Mesothelial cell of epicardium (in vitro differentiated cells): ENCODE data around the gene CTH. TPM values are rescaled to one million over a fixed set of nuclear protein-coding genes. Genes with fewer than 3 reads are reported as not detected.
"Not testable (repeated sequence)": the region's sequence is repeated elsewhere in the genome, so short reads cannot be mapped to it uniquely, and the experiment has no call there.

Source experiments
- DNase-seq, 2 experiments: peaks; one replicate each; pipeline ENCODE4 v3.0.0; 2021; ENCODE audit warnings: low spot score in 2 of 2; ENCODE audit not compliant: unreplicated experiment in 2 of 2
- H3K27ac Mint-ChIP-seq: 2 replicates; pipeline ENCODE4 v1.8.0; 2021; ENCODE audit warnings: mixed read lengths
- H3K27me3 Mint-ChIP-seq: 2 replicates; pipeline ENCODE4 v1.8.0; 2021; ENCODE audit warnings: low read depth, mixed read lengths
- H3K36me3 Mint-ChIP-seq: 2 replicates; pipeline ENCODE4 v1.8.0; 2021; ENCODE audit warnings: mixed read lengths
- H3K4me1 Mint-ChIP-seq: 2 replicates; pipeline ENCODE4 v1.8.0; 2021; ENCODE audit warnings: mixed read lengths
- H3K4me3 Mint-ChIP-seq: 2 replicates; pipeline ENCODE4 v1.8.0; 2021; ENCODE audit warnings: mild to moderate bottlenecking, moderate library complexity, mixed read lengths
- H3K9me3 Mint-ChIP-seq: 2 replicates; pipeline ENCODE4 v1.8.0; 2021; ENCODE audit warnings: mixed read lengths
- CTCF ChIP-seq: fragments of 200-600 bp; sonication (generic); IDR thresholded peaks from one replicate; pipeline ENCODE4 v1.5.0; 2021; ENCODE audit warnings: antibody characterized with exemption; ENCODE audit not compliant: unreplicated experiment
- total RNA-seq: library from RNA; stranded (reverse); gene quantifications from 3 replicates; pipeline ENCODE4 v1.2.1, GENCODE V29; 2021

The CTH gene
- total RNA-seq, 1 donor from 2014 or later, result 4.8 TPM

DNA sequence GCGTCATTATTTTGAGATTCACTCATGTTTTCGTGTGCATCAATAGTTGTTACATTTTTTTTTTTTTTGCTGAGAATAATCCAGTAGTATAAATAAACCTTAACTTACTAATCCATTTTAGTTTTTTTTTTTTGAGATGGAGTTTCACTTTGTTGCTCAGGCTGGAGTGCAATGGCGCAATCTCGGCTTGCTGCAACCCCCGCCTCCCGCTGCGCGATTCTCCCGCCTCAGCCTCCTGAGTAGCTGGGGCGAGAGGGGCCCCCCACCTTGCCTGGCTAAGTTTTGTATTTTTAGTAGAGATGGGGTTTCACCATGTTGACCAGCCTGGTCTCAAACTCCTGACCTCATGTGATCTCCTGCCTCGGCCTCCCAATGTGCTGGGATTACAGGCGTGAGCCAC is 66.0 kb downstream of the CTH start:
- H3K27me3 Mint-ChIP-seq, result no peaks in the 10 kb centered on the region
- no peaks in the 10 kb centered on the region for H3K36me3 Mint-ChIP-seq
- TF ChIP-seq CTCF, result no peak

DNA sequence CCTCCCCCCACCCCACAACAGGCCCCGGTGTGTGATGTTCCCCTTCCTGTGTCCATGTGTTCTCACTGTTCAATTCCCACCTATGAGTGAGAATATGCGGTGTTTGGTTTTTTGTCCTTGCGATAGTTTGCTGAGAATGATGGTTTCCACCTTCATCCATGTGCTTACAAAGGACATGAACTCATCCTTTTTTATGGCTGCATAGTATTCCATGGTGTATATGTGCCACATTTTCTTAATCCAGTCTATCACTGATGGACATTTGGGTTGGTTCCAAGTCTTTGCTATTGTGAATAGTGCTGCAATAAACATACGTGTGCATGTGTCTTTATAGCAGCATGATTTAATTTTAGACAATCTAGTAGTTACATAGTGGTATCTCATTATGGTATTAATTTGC is 66.8 kb downstream of the CTH start:
- H3K4me1 Mint-ChIP-seq, H3K36me3 Mint-ChIP-seq, H3K27ac Mint-ChIP-seq, DNase-seq, H3K27me3 Mint-ChIP-seq, H3K4me3 Mint-ChIP-seq: not testable (repeated sequence)
- peaks cover 14% of the 10 kb centered on the region for H3K9me3 Mint-ChIP-seq

More for the DNA sequence above, 66.0 kb downstream of the CTH start:
- Mint-ChIP-seq H3K9me3 (peaks cover 15% of the 10 kb centered on the region), H3K27ac (no peak overlapping the region), H3K4me3 (no peak overlapping the region), H3K4me1 (peaks cover 4% of the 10 kb centered on the region)
- no peak for DNase-seq

DNA sequence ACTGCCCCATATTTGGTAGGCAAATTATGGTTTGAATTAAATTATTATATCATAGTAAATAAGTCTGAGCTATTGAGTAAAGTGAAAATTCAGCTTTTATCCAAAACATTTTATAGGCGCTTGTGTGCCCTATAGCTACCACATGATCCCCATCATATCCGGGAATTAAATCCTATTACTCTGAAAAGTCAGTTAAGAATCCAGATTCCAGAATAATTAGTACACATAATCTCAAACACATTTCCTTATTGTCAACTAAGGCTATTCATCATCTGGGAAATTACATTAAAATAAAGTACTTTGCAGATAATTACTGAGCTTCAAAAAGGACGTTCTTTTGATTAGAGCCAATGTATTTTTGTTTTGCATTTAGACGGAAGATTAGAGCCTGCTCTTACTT is 72.3 kb downstream of the CTH start:
- H3K27me3 Mint-ChIP-seq, result no peaks in the 10 kb centered on the region
- no peak for TF ChIP-seq CTCF
- H3K27ac Mint-ChIP-seq, result no peak overlapping the region
- peaks cover 3% of the 10 kb centered on the region for H3K9me3 Mint-ChIP-seq
- H3K4me3 Mint-ChIP-seq, result no peak overlapping the region
- peaks cover 7% of the 10 kb centered on the region for H3K4me1 Mint-ChIP-seq
- H3K36me3 Mint-ChIP-seq, result no peaks in the 10 kb centered on the region
- no peak for DNase-seq

GRCh38 chr1:70485624-70486023 is 74.6 kb downstream of the CTH start:
- Mint-ChIP-seq H3K4me1 (peaks cover 3% of the 10 kb centered on the region), H3K27me3 (no peaks in the 10 kb centered on the region), H3K9me3 (peaks cover 11% of the 10 kb centered on the region), H3K4me3 (no peak overlapping the region), H3K27ac (no peak overlapping the region), H3K36me3 (no peaks in the 10 kb centered on the region)
- no peak for DNase-seq
- TF ChIP-seq CTCF, result no peak

- H3K27me3 Mint-ChIP-seq, result no peaks in the 10 kb centered on the region
- peaks cover 2% of the 10 kb centered on the region for H3K36me3 Mint-ChIP-seq
- H3K9me3 Mint-ChIP-seq, result peaks cover 23% of the 10 kb centered on the region
- no peak for DNase-seq
- H3K4me3 Mint-ChIP-seq, result no peak overlapping the region
- TF ChIP-seq CTCF, result no peak
- H3K4me1 Mint-ChIP-seq, result peaks cover 3% of the 10 kb centered on the region
- H3K27ac Mint-ChIP-seq, result no peak overlapping the region
Measured at GRCh38 chr1:70486676-70487458, 75.8 kb downstream of the CTH start.

GRCh38 chr1:70487459-70487815 is 76.4 kb downstream of the CTH start:
- H3K36me3 Mint-ChIP-seq, result peaks cover 2% of the 10 kb centered on the region
- no peaks in the 10 kb centered on the region for H3K27me3 Mint-ChIP-seq
- DNase-seq, result no peak
- no peak overlapping the region for H3K4me3 Mint-ChIP-seq
- H3K9me3 Mint-ChIP-seq, result peaks cover 21% of the 10 kb centered on the region
- TF ChIP-seq CTCF, result no peak
- H3K4me1 Mint-ChIP-seq, result peaks cover 3% of the 10 kb centered on the region
- no peak overlapping the region for H3K27ac Mint-ChIP-seq
